Skeletal muscle tissue (tissue), 4 donors: Measurements from ENCODE around the gene MAP3K4. TPM values are rescaled to one million over a fixed set of nuclear protein-coding genes. Genes with fewer than 3 reads are reported as not detected.

Experiments
- H3K27ac ChIP-seq: one replicate; pipeline ENCODE4 v1.7.0; 2013; ENCODE audit warnings: mild to moderate bottlenecking, low read depth, low read length, inconsistent platforms
- H3K27me3 ChIP-seq, 3 donors: one replicate each; pipeline ENCODE4 v1.7.0; 2013; ENCODE audit warnings: low read length in 3 of 3; ENCODE audit not compliant: control insufficient read depth in 3 of 3, insufficient read depth in 3 of 3
- H3K36me3 ChIP-seq, 3 donors: one replicate each; pipeline ENCODE4 v1.7.0; 2013; ENCODE audit warnings: low read length in 3 of 3; ENCODE audit not compliant: control insufficient read depth in 3 of 3, insufficient read depth in 3 of 3
- H3K4me1 ChIP-seq, 3 donors: one replicate each; pipeline ENCODE4 v1.7.0; 2013; ENCODE audit warnings: low read length in 3 of 3, mild to moderate bottlenecking in 3 of 3; ENCODE audit not compliant: control insufficient read depth in 3 of 3, insufficient read depth in 3 of 3
- H3K4me3 ChIP-seq, 3 donors: one replicate each; pipeline ENCODE4 v1.7.0; 2013; ENCODE audit warnings: low read length in 3 of 3
- H3K9ac ChIP-seq, 3 donors: one replicate each; pipeline ENCODE4 v1.7.0; 2013; ENCODE audit warnings: low read length in 3 of 3, mild to moderate bottlenecking in 3 of 3, moderate library complexity in 2 of 3, low read depth in 1 of 3
- H3K9me3 ChIP-seq, 3 donors: one replicate each; pipeline ENCODE4 v1.7.0; 2013; ENCODE audit warnings: low read length in 3 of 3; ENCODE audit not compliant: control insufficient read depth in 3 of 3
- total RNA-seq: library from RNA; depleted of rRNA; stranded (reverse); fragments of >200 nt; gene quantifications from one replicate; pipeline ENCODE4 v1.2.3, GENCODE V29; 2014
- donor health status: Osteomylitis.

Gene MAP3K4
- total RNA-seq, 1 donor from 2014 or later: 30.3 TPM

GRCh38 chr6:161091151-161091550, 99.6 kb downstream of the MAP3K4 start:
- no peaks in the 10 kb centered on the region for H3K27me3 ChIP-seq
- no peaks in the 10 kb centered on the region for H3K4me1 ChIP-seq
- no peak overlapping the region for H3K9ac ChIP-seq
- no peak overlapping the region for H3K4me3 ChIP-seq
- H3K36me3 ChIP-seq: peaks cover 39 to 79% (median 52%) of the 10 kb centered on the region in 3 donors
- H3K27ac ChIP-seq: no peak overlapping the region
- H3K9me3 ChIP-seq: no peaks in the 10 kb centered on the region

GRCh38 chr6:161091972-161092701, 100.6 kb downstream of the MAP3K4 start:
- H3K9ac ChIP-seq: no peak overlapping the region
- H3K27me3 ChIP-seq: no peaks in the 10 kb centered on the region
- H3K4me3 ChIP-seq: no peak overlapping the region
- peaks cover 34 to 73% (median 53%) of the 10 kb centered on the region in 3 donors for H3K36me3 ChIP-seq
- no peak overlapping the region for H3K27ac ChIP-seq
- no peaks in the 10 kb centered on the region for H3K4me1 ChIP-seq
- H3K9me3 ChIP-seq: no peaks in the 10 kb centered on the region

- H3K36me3 ChIP-seq: peaks cover 31 to 70% (median 46%) of the 10 kb centered on the region in 3 donors
- H3K27ac ChIP-seq: no peak overlapping the region
Measured at GRCh38 chr6:161094955-161095354, 103.4 kb downstream of the MAP3K4 start.

GRCh38 chr6:161095916-161096315, 104.3 kb downstream of the MAP3K4 start:
- Histone ChIP-seq H3K4me3 (no peak overlapping the region), H3K36me3 (peaks cover 34 to 68% (median 49%) of the 10 kb centered on the region in 3 donors), H3K9me3 (no peaks in the 10 kb centered on the region), H3K4me1 (no peaks in the 10 kb centered on the region), H3K27ac (no peak overlapping the region), H3K27me3 (no peaks in the 10 kb centered on the region), H3K9ac (no peak overlapping the region)

More at GRCh38 chr6:161094955-161095354, 103.4 kb downstream of the MAP3K4 start:
- no peaks in the 10 kb centered on the region for H3K27me3 ChIP-seq
- H3K9ac ChIP-seq: no peak overlapping the region
- H3K4me3 ChIP-seq: no peak overlapping the region
- no peaks in the 10 kb centered on the region for H3K9me3 ChIP-seq
- H3K4me1 ChIP-seq: no peaks in the 10 kb centered on the region

GRCh38 chr6:161100072-161100471, 108.5 kb downstream of the MAP3K4 start:
- Histone ChIP-seq H3K27ac (no peak overlapping the region), H3K4me1 (no peaks in the 10 kb centered on the region), H3K27me3 (no peaks in the 10 kb centered on the region), H3K9ac (no peak overlapping the region), H3K36me3 (peaks cover 45 to 59% (median 47%) of the 10 kb centered on the region in 3 donors), H3K9me3 (no peaks in the 10 kb centered on the region), H3K4me3 (no peak overlapping the region)

GRCh38 chr6:161101517-161101916, 109.9 kb downstream of the MAP3K4 start:
- Histone ChIP-seq H3K9ac (no peak overlapping the region), H3K4me1 (no peaks in the 10 kb centered on the region), H3K27ac (no peak overlapping the region), H3K4me3 (no peak overlapping the region), H3K27me3 (no peaks in the 10 kb centered on the region), H3K9me3 (no peaks in the 10 kb centered on the region), H3K36me3 (peaks cover 47 to 63% (median 48%) of the 10 kb centered on the region in 3 donors)

GRCh38 chr6:161103475-161103874, 111.9 kb downstream of the MAP3K4 start:
- no peak overlapping the region for H3K4me3 ChIP-seq
- no peak overlapping the region for H3K9ac ChIP-seq
- no peaks in the 10 kb centered on the region for H3K27me3 ChIP-seq
- H3K36me3 ChIP-seq: peaks cover 52 to 66% (median 55%) of the 10 kb centered on the region in 3 donors
- no peaks in the 10 kb centered on the region for H3K4me1 ChIP-seq
- H3K9me3 ChIP-seq: no peaks in the 10 kb centered on the region
- no peak overlapping the region for H3K27ac ChIP-seq

GRCh38 chr6:161104966-161105365, 113.4 kb downstream of the MAP3K4 start:
- H3K9ac ChIP-seq: no peak overlapping the region
- no peak overlapping the region for H3K4me3 ChIP-seq
- H3K4me1 ChIP-seq: no peaks in the 10 kb centered on the region
- no peaks in the 10 kb centered on the region for H3K27me3 ChIP-seq
- H3K27ac ChIP-seq: no peak overlapping the region
- H3K9me3 ChIP-seq: no peaks in the 10 kb centered on the region
- peaks cover 54 to 69% (median 61%) of the 10 kb centered on the region in 3 donors for H3K36me3 ChIP-seq

- no peaks in the 10 kb centered on the region for H3K9me3 ChIP-seq
- H3K4me3 ChIP-seq: no peak overlapping the region
- H3K27ac ChIP-seq: no peak overlapping the region
- H3K27me3 ChIP-seq: no peaks in the 10 kb centered on the region
- H3K36me3 ChIP-seq: peaks cover 56 to 69% (median 62%) of the 10 kb centered on the region in 3 donors
- no peaks in the 10 kb centered on the region for H3K4me1 ChIP-seq
- H3K9ac ChIP-seq: no peak overlapping the region
Measured at GRCh38 chr6:161105408-161105807, 113.8 kb downstream of the MAP3K4 start.

GRCh38 chr6:161107779-161108730, 116.5 kb downstream of the MAP3K4 start:
- H3K4me1 ChIP-seq: no peaks in the 10 kb centered on the region
- no peaks in the 10 kb centered on the region for H3K27me3 ChIP-seq
- H3K36me3 ChIP-seq: peaks cover 63 to 81% (median 77%) of the 10 kb centered on the region in 3 donors
- H3K27ac ChIP-seq: no peak overlapping the region
- H3K4me3 ChIP-seq: no peak overlapping the region
- H3K9ac ChIP-seq: no peak overlapping the region
- no peaks in the 10 kb centered on the region for H3K9me3 ChIP-seq
